Neural progenitor cell (in vitro differentiated cells): ENCODE measurements around the gene AGT. TPM values are rescaled to one million over a fixed set of nuclear protein-coding genes. Genes with fewer than 3 reads are reported as not detected.

Source experiments
- total RNA-seq: library from RNA; depleted of rRNA; stranded (reverse); fragments of >200 nt; gene quantifications from 2 replicates; pipeline ENCODE4 v1.2.3, GENCODE V29; 2015; ENCODE audit warnings: low replicate concordance

Gene AGT
- total RNA-seq, 1 donor from 2014 or later, result 0.80 TPM

Other genes with a start within 250 kb of the AGT start
- gene COG2, start 71.6 kb downstream of the AGT start, total RNA-seq, result 33.5 and 38.9 TPM in 2 replicates
- 0.15 and 0.19 TPM in 2 replicates for gene CAPN9, start 33.3 kb upstream of the AGT start, total RNA-seq
- 48.5 and 66.7 TPM in 2 replicates for gene C1orf198, start 154.4 kb upstream of the AGT start, total RNA-seq